Central memory CD8-positive, alpha-beta T cell (primary cell): ENCODE measurements around the gene RBBP5.

ENCODE experiments used
- ATAC-seq: fragments of 150-1000 bp; cut with Tn5 transposase; replicated peaks from 2 replicates; pipeline ENCODE4 v1.10.0; 2022; ENCODE audit warnings: mild to moderate bottlenecking, moderate FRiP score, moderate number of reproducible peaks; ENCODE audit not compliant: poor library complexity, severe bottlenecking; ENCODE audit errors: extremely low read depth
- DNase-seq, 2 donors: peaks; one replicate each; pipeline ENCODE4 v3.0.0; 2021; ENCODE audit warnings: low spot score in 2 of 2
- H3K27ac Mint-ChIP-seq: one replicate; pipeline ENCODE4 v1.8.0; 2022; ENCODE audit warnings: low read depth, mild to moderate bottlenecking, moderate library complexity, mixed read lengths
- H3K27me3 Mint-ChIP-seq: one replicate; pipeline ENCODE4 v1.8.0; 2022; ENCODE audit warnings: mixed read lengths
- H3K36me3 Mint-ChIP-seq: one replicate; pipeline ENCODE4 v1.8.0; 2022; ENCODE audit warnings: mild to moderate bottlenecking, moderate library complexity, mixed read lengths; ENCODE audit not compliant: insufficient read depth
- H3K4me1 Mint-ChIP-seq: one replicate; pipeline ENCODE4 v1.8.0; 2022; ENCODE audit warnings: mixed read lengths
- H3K4me3 Mint-ChIP-seq: one replicate; pipeline ENCODE4 v1.8.0; 2022; ENCODE audit warnings: mild to moderate bottlenecking, moderate library complexity, mixed read lengths
- H3K9me3 Mint-ChIP-seq: one replicate; pipeline ENCODE4 v1.8.0; 2022; ENCODE audit warnings: mixed read lengths

Gene RBBP5

DNA sequence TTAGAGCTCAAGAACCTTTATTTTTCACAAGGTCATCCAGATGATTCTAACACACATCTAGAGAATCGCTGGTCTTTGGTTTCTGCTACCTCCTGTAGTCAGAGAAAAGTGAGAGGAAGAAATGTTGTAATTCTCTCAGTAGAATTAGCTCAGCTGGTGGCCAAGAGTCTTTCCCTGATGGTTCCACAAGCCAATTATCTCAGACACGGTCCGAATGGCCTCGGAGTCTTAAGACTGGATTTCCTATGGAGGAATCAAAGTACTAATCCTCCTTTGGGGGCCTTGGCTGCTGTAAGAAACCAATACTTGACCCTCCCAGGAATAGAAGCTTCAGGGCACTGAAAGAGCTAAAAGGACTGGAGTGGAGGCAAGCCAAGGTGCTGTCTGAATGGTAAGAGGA is 39.3 kb downstream of the RBBP5 start:
- Mint-ChIP-seq H3K27ac (no peak overlapping the region), H3K9me3 (no peaks in the 10 kb centered on the region), H3K4me3 (no peak overlapping the region), H3K4me1 (no peaks in the 10 kb centered on the region), H3K27me3 (no peaks in the 10 kb centered on the region), H3K36me3 (peaks cover 27% of the 10 kb centered on the region)
- DNase-seq, result no peak
- no peak for ATAC-seq

DNA sequence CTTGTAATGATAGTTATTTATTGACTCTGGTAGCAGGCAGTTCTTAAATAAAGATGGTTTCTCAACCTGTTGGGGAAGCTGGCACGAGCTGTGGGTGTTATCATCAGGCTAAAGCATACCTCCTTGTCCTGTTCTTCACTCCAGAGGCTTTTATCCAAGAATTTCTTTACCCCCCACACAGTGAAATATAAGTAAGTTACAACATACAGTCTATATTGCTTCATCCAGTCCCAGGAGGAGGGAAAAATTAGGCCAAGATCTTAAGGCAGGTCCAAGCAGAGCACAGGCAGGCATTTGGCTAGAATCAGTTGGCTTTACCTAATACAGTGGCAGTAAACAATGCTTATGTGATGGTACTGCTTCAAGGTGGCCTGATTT is 43.9 kb downstream of the RBBP5 start:
- no peaks in the 10 kb centered on the region for H3K4me1 Mint-ChIP-seq
- H3K4me3 Mint-ChIP-seq, result no peak overlapping the region

DNA sequence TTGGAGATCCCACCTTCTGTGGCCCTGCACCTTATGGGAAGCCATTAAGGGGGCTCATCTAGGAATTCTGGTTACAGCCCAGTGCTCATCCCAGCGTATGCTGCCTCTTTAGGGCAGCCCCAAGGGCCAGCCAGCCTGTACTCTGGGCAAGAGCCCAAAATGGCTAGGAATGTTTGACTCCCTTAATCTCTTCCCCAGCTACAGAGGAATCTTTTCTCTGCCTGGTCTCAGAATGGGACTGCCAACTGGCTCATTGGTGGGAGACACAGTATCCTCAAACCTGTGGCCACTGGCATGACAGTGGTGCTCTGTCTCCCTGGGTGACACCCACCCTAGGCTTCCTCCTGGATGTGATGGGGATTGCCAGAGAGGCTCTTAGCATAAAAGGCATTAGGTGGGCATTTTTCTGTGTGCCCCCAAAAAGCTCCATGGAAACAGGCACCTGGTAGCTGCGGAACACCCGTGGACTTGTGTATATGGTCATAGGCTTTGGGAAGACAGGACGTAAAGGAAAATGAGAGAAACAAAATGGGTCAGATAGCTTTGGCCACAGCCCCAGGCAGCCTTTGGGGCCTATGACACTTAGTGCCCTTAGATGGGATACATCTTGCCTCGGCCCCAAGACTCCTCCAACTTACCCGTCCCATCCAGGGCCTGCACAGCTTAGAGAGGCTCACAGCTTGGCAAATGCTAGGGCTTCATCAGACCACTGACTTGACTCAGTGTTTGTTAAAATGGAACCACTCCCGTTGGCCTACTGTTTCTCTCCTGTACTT is 44.4 kb downstream of the RBBP5 start:
- Mint-ChIP-seq H3K36me3 (no peaks in the 10 kb centered on the region), H3K9me3 (no peaks in the 10 kb centered on the region), H3K4me3 (no peak overlapping the region), H3K27me3 (no peaks in the 10 kb centered on the region), H3K27ac (no peak overlapping the region), H3K4me1 (no peaks in the 10 kb centered on the region)
- ATAC-seq (no peak), DNase-seq (no peak)

More for the DNA sequence above, 43.9 kb downstream of the RBBP5 start:
- H3K9me3 Mint-ChIP-seq, result no peaks in the 10 kb centered on the region
- H3K27me3 Mint-ChIP-seq, result no peaks in the 10 kb centered on the region
- DNase-seq, result no peak
- no peaks in the 10 kb centered on the region for H3K36me3 Mint-ChIP-seq
- no peak overlapping the region for H3K27ac Mint-ChIP-seq
- no peak for ATAC-seq

DNA sequence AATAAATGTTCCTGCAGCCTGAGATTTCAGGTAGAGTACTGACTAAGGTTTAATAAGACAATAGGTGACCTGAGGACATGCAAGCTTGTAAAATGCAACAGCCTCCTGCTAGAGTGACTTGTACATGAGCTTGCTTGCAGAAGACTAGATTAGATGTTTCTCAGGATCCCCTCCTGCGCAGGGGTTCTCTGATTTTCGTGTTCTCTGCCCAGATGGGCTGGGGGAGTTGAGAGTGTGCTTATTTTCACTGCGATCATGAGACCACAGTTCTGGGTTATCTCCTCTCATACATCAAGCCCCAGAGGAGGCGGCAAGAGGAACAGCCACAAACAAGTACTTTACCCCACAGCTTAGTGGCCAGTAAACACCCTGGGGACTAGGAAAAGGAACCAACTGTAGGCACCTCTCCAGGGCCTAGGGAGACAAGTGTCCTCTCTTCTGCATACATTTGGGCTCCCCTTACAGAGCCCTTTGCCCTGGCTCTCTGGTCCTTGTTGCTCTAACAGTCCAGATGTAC is 45.5 kb downstream of the RBBP5 start:
- no peak for DNase-seq
- H3K9me3 Mint-ChIP-seq, result no peaks in the 10 kb centered on the region
- no peak overlapping the region for H3K4me3 Mint-ChIP-seq
- no peaks in the 10 kb centered on the region for H3K27me3 Mint-ChIP-seq
- H3K36me3 Mint-ChIP-seq, result no peaks in the 10 kb centered on the region
- H3K4me1 Mint-ChIP-seq, result no peaks in the 10 kb centered on the region
- ATAC-seq, result no peak
- no peak overlapping the region for H3K27ac Mint-ChIP-seq

DNA sequence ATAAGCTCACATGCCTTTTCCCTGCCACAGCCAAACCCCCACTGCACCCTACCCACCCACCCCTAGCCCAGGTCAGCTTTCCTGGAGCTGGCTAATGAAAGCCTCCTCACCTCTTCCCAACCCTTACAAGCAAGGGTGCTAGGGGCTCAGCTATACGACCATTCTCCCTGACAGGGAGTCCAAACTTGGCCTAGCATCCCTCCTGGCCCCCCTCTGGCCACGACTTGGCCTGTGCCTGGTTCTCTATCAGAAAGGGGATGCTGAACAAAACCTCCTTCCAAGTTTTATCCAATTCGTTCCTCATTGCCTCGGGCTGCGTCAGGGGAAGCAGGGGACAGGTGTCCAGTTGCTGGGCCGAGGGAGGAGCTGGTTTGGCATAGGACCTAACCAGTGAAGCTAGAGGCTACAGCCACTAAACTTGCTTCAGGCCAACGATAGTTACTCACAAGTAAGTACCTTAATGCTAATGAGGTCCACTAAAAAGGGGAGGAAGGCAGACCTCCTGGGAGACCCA is 46.1 kb downstream of the RBBP5 start:
- Mint-ChIP-seq H3K9me3 (no peaks in the 10 kb centered on the region), H3K4me1 (no peaks in the 10 kb centered on the region), H3K4me3 (no peak overlapping the region), H3K27ac (no peak overlapping the region), H3K27me3 (no peaks in the 10 kb centered on the region), H3K36me3 (no peaks in the 10 kb centered on the region)
- DNase-seq (no peak), ATAC-seq (no peak)

DNA sequence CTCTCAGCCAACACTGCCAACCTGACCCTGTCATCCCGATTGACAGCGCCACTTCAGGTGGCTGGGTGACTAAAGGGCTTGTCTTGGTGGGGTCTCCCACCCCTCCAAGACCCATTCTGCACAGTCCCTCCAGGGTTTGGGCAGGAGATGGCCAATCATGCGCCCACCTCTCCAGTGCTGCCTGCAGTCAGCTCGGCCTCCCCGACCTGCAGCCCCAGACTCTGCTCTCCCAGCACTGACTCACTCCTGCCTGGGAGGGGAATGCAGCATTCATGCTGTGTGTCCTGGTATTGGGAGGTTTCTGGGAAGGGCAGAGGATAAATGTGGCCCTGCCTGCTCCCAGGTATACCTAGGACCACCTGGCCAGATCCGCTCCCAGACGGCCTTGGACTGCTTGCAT is 47.3 kb downstream of the RBBP5 start:
- H3K4me3 Mint-ChIP-seq, result no peak overlapping the region
- no peak overlapping the region for H3K27ac Mint-ChIP-seq
- no peaks in the 10 kb centered on the region for H3K36me3 Mint-ChIP-seq
- DNase-seq (no peak), ATAC-seq (no peak)
- no peaks in the 10 kb centered on the region for H3K4me1 Mint-ChIP-seq
- no peaks in the 10 kb centered on the region for H3K9me3 Mint-ChIP-seq
- no peaks in the 10 kb centered on the region for H3K27me3 Mint-ChIP-seq

DNA sequence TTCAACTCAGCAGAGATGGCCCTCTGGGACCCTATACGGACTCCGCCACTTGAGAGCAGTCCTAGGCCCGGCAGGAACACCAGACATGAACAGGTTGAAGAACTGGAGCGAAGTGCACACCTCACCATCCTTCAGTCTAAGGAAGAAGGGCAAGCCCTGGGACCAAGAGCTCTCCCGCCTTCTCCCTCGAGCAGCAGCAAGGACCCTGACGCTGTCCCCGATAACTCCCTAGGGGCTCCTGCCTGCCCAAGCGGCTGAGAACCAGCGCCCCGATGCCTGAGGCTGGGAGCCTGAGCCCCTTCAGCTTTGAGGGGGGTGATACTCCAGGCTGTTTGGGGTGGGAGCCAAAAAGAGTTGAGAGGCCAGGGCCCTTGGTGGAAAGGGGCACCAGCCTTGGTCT is 47.7 kb downstream of the RBBP5 start:
- Mint-ChIP-seq H3K4me1 (no peaks in the 10 kb centered on the region), H3K9me3 (no peaks in the 10 kb centered on the region)
- no peak for ATAC-seq

DNA sequence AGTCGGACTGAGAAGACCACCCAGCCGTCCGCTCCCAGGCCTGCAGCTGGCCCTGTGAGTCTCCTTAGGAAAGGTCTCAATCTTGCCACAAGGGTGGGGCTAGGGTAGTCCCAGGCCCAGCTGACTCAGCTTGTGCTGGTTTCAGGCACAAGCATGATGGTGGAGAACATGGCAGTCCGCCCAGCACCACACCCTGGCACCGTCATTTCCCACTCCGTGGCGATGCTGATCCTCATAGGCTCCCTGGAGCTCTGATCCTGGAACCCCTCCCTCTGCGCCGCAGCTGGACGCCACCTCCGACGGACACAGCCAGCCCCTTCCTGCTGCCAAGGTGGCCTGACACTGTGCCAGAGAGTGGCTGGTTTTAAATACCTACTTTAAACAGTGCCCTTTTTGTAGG is 48.3 kb downstream of the RBBP5 start:
- Mint-ChIP-seq H3K27ac (no peak overlapping the region), H3K27me3 (no peaks in the 10 kb centered on the region), H3K9me3 (no peaks in the 10 kb centered on the region), H3K4me3 (no peak overlapping the region), H3K36me3 (no peaks in the 10 kb centered on the region), H3K4me1 (no peaks in the 10 kb centered on the region)
- no peak for DNase-seq
- ATAC-seq, result no peak

More for the DNA sequence above, 47.7 kb downstream of the RBBP5 start:
- Mint-ChIP-seq H3K36me3 (no peaks in the 10 kb centered on the region), H3K4me3 (no peak overlapping the region), H3K27ac (no peak overlapping the region), H3K27me3 (no peaks in the 10 kb centered on the region)
- no peak for DNase-seq

DNA sequence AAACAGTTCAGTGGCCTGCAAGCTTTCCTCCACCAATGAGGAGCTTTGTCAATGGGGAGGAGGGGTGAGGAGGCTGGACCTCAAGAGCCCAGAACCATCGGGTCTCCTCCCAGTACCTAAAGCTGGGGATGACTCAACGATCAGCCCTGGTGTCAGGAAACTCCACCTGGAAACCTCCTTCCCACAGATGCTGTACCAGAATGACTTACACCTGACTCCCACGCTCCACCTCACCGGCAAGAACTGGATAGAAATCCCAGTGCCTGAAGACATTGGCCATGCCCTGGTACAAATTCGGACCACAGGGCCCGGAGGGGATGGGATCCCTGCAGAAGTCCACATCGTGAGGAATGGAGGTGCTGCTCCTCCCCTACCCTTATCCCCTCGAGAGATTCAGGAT is 48.9 kb downstream of the RBBP5 start:
- Mint-ChIP-seq H3K36me3 (no peaks in the 10 kb centered on the region), H3K9me3 (no peaks in the 10 kb centered on the region), H3K27me3 (no peaks in the 10 kb centered on the region), H3K4me3 (no peak overlapping the region), H3K27ac (no peak overlapping the region), H3K4me1 (no peaks in the 10 kb centered on the region)
- DNase-seq (no peak), ATAC-seq (no peak)

DNA sequence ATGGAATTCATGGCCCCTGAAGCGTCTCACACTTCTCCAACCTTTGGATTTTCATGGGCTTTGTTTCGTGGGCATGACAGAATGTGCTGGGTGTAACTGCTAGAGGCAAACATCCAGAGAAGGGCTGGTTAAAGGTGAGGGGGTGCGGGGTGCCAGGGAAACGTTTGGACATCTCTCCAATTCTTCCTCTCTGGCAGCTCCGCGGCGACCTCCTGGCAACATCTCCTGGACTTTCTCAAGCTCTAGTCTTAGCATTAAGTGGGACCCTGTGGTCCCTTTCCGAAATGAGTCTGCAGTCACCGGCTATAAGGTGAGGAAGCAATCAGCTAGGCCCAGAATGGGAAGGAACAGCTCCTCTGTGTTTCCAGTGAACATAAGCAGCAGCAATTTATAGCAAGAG is 49.5 kb downstream of the RBBP5 start:
- Mint-ChIP-seq H3K4me3 (no peak overlapping the region), H3K36me3 (no peaks in the 10 kb centered on the region), H3K9me3 (no peaks in the 10 kb centered on the region), H3K27me3 (no peaks in the 10 kb centered on the region), H3K27ac (no peak overlapping the region), H3K4me1 (no peaks in the 10 kb centered on the region)
- ATAC-seq (no peak), DNase-seq (no peak)

DNA sequence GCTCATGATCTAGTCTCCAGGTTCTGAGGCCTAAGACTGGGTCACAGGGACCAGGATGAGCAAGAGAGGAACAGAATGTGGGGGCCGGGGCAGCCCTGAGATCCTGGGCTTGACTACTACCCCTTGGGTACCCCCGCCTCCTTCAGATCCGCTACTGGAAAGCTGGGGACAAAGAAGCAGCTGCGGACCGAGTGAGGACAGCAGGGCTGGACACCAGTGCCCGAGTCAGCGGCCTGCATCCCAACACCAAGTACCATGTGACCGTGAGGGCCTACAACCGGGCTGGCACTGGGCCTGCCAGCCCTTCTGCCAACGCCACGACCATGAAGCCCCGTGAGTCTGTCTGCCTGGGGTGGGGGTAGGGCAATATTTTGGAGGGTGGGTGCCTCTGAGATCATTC is 50.0 kb downstream of the RBBP5 start:
- no peaks in the 10 kb centered on the region for H3K4me1 Mint-ChIP-seq
- H3K27ac Mint-ChIP-seq, result no peak overlapping the region
- no peak for ATAC-seq
- H3K27me3 Mint-ChIP-seq, result no peaks in the 10 kb centered on the region
- no peaks in the 10 kb centered on the region for H3K36me3 Mint-ChIP-seq
- no peak overlapping the region for H3K4me3 Mint-ChIP-seq
- no peak for DNase-seq
- no peaks in the 10 kb centered on the region for H3K9me3 Mint-ChIP-seq

DNA sequence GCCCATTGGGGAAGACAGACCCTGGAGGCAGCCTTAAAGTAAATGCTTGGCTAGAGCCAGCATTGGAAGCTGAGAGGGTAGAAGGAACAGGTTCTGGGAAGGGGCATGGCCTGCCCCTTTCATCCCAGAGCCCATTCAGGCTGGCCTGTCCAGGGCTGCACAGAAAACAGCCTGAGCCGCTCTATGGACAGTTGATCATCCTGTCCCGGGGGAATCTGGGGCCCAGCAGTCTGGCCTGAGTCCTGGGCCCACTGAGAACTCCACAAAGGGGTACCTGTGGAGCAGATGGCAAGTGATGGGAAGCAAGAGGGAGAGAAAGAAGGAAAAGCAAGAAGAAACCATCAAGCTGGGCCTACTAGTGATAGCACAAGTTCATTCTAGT is 50.8 kb downstream of the RBBP5 start:
- H3K27ac Mint-ChIP-seq, result no peak overlapping the region
- no peaks in the 10 kb centered on the region for H3K4me1 Mint-ChIP-seq
- H3K27me3 Mint-ChIP-seq, result no peaks in the 10 kb centered on the region
- H3K4me3 Mint-ChIP-seq, result no peak overlapping the region
- DNase-seq (no peak), ATAC-seq (no peak)
- no peaks in the 10 kb centered on the region for H3K9me3 Mint-ChIP-seq
- H3K36me3 Mint-ChIP-seq, result no peaks in the 10 kb centered on the region

DNA sequence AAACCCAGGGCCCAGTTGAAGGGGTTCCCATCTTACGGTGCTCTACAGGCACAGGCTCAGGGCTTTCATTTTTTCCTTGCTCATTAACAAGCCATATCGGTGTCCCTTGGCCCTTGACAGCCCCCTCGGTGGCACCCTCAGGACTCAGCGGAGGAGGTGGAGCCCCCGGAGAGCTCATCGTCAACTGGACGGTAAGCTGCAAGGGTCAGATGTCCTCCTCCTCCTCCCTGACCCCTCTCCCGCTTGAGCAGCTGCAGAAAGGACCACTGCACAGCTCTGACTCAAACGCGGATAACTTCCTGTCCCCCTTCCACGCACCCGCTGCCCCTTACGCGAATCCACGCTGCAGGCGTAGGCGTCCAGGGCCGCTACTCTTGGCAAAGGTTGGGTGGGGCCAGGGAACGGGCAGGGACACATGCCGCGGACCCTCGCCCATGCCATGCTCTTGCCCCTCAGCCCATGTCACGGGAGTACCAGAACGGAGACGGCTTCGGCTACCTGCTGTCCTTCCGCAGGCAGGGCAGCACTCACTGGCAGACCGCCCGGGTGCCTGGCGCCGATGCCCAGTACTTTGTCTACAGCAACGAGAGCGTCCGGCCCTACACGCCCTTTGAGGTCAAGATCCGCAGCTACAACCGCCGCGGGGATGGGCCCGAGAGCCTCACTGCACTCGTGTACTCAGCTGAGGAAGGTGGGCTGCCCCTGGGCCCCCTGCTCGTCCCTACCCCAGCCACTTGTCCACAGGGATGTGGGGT is 52.2 kb downstream of the RBBP5 start:
- DNase-seq (no peak), ATAC-seq (no peak)
- Mint-ChIP-seq H3K27me3 (peaks cover 9% of the 10 kb centered on the region), H3K27ac (no peak overlapping the region), H3K36me3 (no peaks in the 10 kb centered on the region), H3K4me3 (no peak overlapping the region), H3K9me3 (no peaks in the 10 kb centered on the region), H3K4me1 (no peaks in the 10 kb centered on the region)
